Upper lobe of left lung (tissue), 6 donors: ENCODE results near the gene COPS7B. TPM values are rescaled to one million over a fixed set of nuclear protein-coding genes. Genes with fewer than 3 reads are reported as not detected.
A peak's percentile ranks its signal among the peaks of the same experiment; 100 is the strongest.

ENCODE experiments used
- ATAC-seq, 2 donors: fragments of 200-7000 bp; cut with Tn5 transposase; one replicate each; pipeline ENCODE4 v1.9.1; 2022; ENCODE audit warnings: mild to moderate bottlenecking in 2 of 2, moderate library complexity in 2 of 2; ENCODE audit not compliant: low FRiP score in 2 of 2
- DNase-seq, 2 donors: peaks; one replicate each; pipeline ENCODE4 v3.0.0-alpha.2; 2019 to 2020
- H3K27ac ChIP-seq, 4 donors: fragments of 200-600 bp; sonication (generic); one replicate each; pipeline ENCODE4 v1.5.1; 2016 to 2019
- H3K27me3 ChIP-seq, 4 donors: fragments of 200-600 bp; sonication (generic); one replicate each; pipeline ENCODE4 v1.5.1; 2017 to 2019
- H3K36me3 ChIP-seq, 4 donors: fragments of 200-600 bp; sonication (generic); one replicate each; pipeline ENCODE4 v1.5.1; 2016 to 2019
- H3K4me1 ChIP-seq, 4 donors: fragments of 200-600 bp; sonication (generic); one replicate each; pipeline ENCODE4 v1.5.1; 2018 to 2019
- H3K4me3 ChIP-seq, 4 donors: fragments of 200-600 bp; sonication (generic); one replicate each; pipeline ENCODE4 v1.5.1; 2017 to 2019; ENCODE audit warnings: mild to moderate bottlenecking in 2 of 4, moderate library complexity in 1 of 4
- H3K9me3 ChIP-seq, 4 donors: fragments of 200-600 bp; sonication (generic); one replicate each; pipeline ENCODE4 v1.5.1; 2018 to 2019
- CTCF ChIP-seq, 6 experiments: fragments of 450-650 bp in 4 of 6; fragments of 200-600 bp in 2 of 6; sonication (generic) in 2 of 6; IDR thresholded peaks; one replicate each; pipeline ENCODE4 v1.5.1; 2016 to 2019; ENCODE audit warnings: antibody characterized with exemption in 6 of 6
- EP300 ChIP-seq, 4 donors: sonication (generic); formaldehyde crosslinking; IDR thresholded peaks; one replicate each; pipeline ENCODE4 v1.5.1; 2017; ENCODE audit warnings: antibody characterized with exemption in 4 of 4, control low read depth in 2 of 4
- POLR2A ChIP-seq, 4 donors: fragments of 450-650 bp; IDR thresholded peaks; one replicate each; pipeline ENCODE4 v1.5.1; 2016 to 2017; ENCODE audit warnings: antibody characterized with exemption in 4 of 4, mild to moderate bottlenecking in 2 of 4
- POLR2AphosphoS5 ChIP-seq, 2 donors: sonication (generic); formaldehyde crosslinking; IDR thresholded peaks; one replicate each; pipeline ENCODE4 v1.5.1; 2017; ENCODE audit warnings: antibody characterized with exemption in 2 of 2
- WGBS, 2 donors: methylation state at CpG; one replicate each; pipeline ENCODE4 v1.1.5; 2017 to 2018; 5-methylcytosine and 5-hydroxymethylcytosine counted together
- total RNA-seq, 6 donors: library from RNA; depleted of rRNA in 4 of 6; stranded (reverse); fragments of >200 nt in 4 of 6; gene quantifications; one replicate each; pipeline versions ENCODE4 v1.1.0 to v1.2.1, GENCODE V29; 2016 to 2021
- donor health status: DM: no; HTN: no; CAD: no; lungs with moderate emphysema.
- donor health status: DM: no; HTN: yes; CAD: no; lungs with severe emphysema.

Gene COPS7B
- total RNA-seq, 6 donors from 2014 or later = 23.1 to 91.1 (median 28.2) TPM

- Histone ChIP-seq H3K9me3 (no peaks in the 10 kb centered on the region), H3K36me3 (no peaks in the 10 kb centered on the region), H3K27ac (no peak overlapping the region), H3K4me3 (no peak overlapping the region), H3K27me3 (no peaks in the 10 kb centered on the region), H3K4me1 (no peaks in the 10 kb centered on the region)
- no peak for TF ChIP-seq EP300 (IDR thresholded peaks at IDR 0.05)
- no peak for TF ChIP-seq POLR2AphosphoS5 (IDR thresholded peaks at IDR 0.05)
- TF ChIP-seq CTCF (IDR thresholded peaks at IDR 0.05) = no peak
- ATAC-seq (no peak), DNase-seq (no peak)
Observed at GRCh38 chr2:231765496-231765929, 20.7 kb upstream of the COPS7B start.

GRCh38 chr2:231769170-231770136 is 16.8 kb upstream of the COPS7B start:
- WGBS, 2 donors = 66 to 68% methylated on average over 6 of the region's 6 CpGs
- Histone ChIP-seq H3K36me3 (no peaks in the 10 kb centered on the region), H3K9me3 (no peaks in the 10 kb centered on the region), H3K4me3 (no peak overlapping the region), H3K27ac (no peak overlapping the region), H3K27me3 (no peaks in the 10 kb centered on the region), H3K4me1 (no peaks in the 10 kb centered on the region)
- ATAC-seq (no peak), DNase-seq (no peak)
- TF ChIP-seq CTCF (IDR thresholded peaks at IDR 0.05) = no peak
- TF ChIP-seq POLR2A (IDR thresholded peaks at IDR 0.05) = no peak
- TF ChIP-seq POLR2AphosphoS5 (IDR thresholded peaks at IDR 0.05) = no peak
- TF ChIP-seq EP300 (IDR thresholded peaks at IDR 0.05) = no peak

- TF ChIP-seq CTCF (IDR thresholded peaks at IDR 0.05) = no peak
- TF ChIP-seq EP300 (IDR thresholded peaks at IDR 0.05) = no peak
- TF ChIP-seq POLR2AphosphoS5 (IDR thresholded peaks at IDR 0.05) = no peak
- no peak for TF ChIP-seq POLR2A (IDR thresholded peaks at IDR 0.05)
- 7 to 25% methylated on average over 13 to 46 of the region's 51 CpGs for WGBS, 2 donors
- peaks cover 25 to 42% (median 35%) of the 10 kb centered on the region in 4 donors for H3K4me1 ChIP-seq
- no peak for ATAC-seq
- H3K27me3 ChIP-seq = no peaks in the 10 kb centered on the region
- H3K4me3 ChIP-seq = peak overlapping the region; percentile 77 to 96 (median 86)
- DNase-seq = peak in 1 of 2 donors; percentile 22
- no peaks in the 10 kb centered on the region for H3K36me3 ChIP-seq
- peak overlapping the region; percentile 69 to 95 (median 88) for H3K27ac ChIP-seq
- no peaks in the 10 kb centered on the region for H3K9me3 ChIP-seq
Observed at GRCh38 chr2:231780123-231780908, 5.9 kb upstream of the COPS7B start.

GRCh38 chr2:231780909-231781797 is 5.1 kb upstream of the COPS7B start, which contains the start of gene PDE6D:
TSS of gene PDE6D (minus strand) at chr2:231781282. CDS start at chr2:231781114, 168 bp downstream.
- H3K27ac ChIP-seq = peak within 1 kb of the TSS; percentile 69 to 95 (median 88)
- peak in 3 of 4 donors; percentile 34 to 96 (median 93) for TF ChIP-seq POLR2A (IDR thresholded peaks at IDR 0.05)
- TF ChIP-seq CTCF (IDR thresholded peaks at IDR 0.05) = peak in 3 of 6 experiments; percentile 4 to 30 (median 9)
- peak; percentile 61 to 97 for TF ChIP-seq POLR2AphosphoS5 (IDR thresholded peaks at IDR 0.05)
- TF ChIP-seq EP300 (IDR thresholded peaks at IDR 0.05) = no peak
- H3K4me3 ChIP-seq = peak within 1 kb of the TSS; percentile 77 to 96 (median 86)

More at GRCh38 chr2:231780909-231781797, 5.1 kb upstream of the COPS7B start, which contains the start of gene PDE6D:
- H3K4me1 ChIP-seq = peaks cover 27 to 50% (median 41%) of the 10 kb centered on the region in 4 donors
- H3K36me3 ChIP-seq = no peaks in the 10 kb centered on the region
- no peaks in the 10 kb centered on the region for H3K9me3 ChIP-seq
- ATAC-seq (peak; percentile 99), DNase-seq (peak; percentile 94 to 97)
- H3K27me3 ChIP-seq = no peaks in the 10 kb centered on the region
- 0 to 1% methylated on average over 14 to 51 of the region's 67 CpGs for WGBS, 2 donors
